ENCODE data around the gene CEACAM6. TPM values are rescaled to one million over a fixed set of nuclear protein-coding genes. Genes with fewer than 3 reads are reported as not detected.
A peak's percentile ranks its signal among the peaks of the same experiment; 100 is the strongest.
"Not testable (repeated sequence)": the region's sequence is repeated elsewhere in the genome, so short reads cannot be mapped to it uniquely, and the experiment has no call there.

Gene CEACAM6
- total RNA-seq, 4 donors from 2014 or later: 70.8 to 288 (median 176) TPM

DNA sequence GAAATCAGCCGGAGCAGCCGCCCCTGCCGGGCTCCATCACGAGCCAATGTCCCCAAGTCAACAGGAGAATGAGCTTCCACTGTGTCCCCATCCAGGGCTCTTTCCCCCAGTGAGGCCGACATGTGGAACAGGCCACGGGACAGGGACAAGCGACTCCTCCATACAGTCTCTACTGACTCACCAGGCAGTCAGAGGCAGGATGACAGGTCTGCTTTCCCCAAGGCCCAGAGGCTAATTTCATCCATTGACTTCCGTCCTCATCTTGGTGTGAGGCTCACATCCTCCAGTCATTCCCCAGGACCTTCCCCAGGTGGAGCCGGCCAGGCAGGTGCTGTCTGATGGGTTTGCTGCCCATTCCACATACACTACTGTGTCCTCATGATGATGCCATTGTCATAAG, 3.5 kb downstream of the CEACAM6 start:
- Histone ChIP-seq H3K4me3 (peak overlapping the region in 1 of 4 donors; percentile 30), H3K36me3 (peaks cover 0 to 15% (median 0%) of the 10 kb centered on the region in 3 donors), H3K27me3 (peaks cover 0 to 49% (median 0%) of the 10 kb centered on the region in 4 donors), H3K27ac (peak overlapping the region; percentile 28 to 58 (median 52)), H3K4me1 (peaks cover 0 to 30% (median 0%) of the 10 kb centered on the region in 3 donors), H3K9me3 (no peaks in the 10 kb centered on the region)
- 66 to 80% methylated on average over 4 to 7 of the region's 9 CpGs for WGBS, 2 donors
- TF ChIP-seq, protein P1, sequence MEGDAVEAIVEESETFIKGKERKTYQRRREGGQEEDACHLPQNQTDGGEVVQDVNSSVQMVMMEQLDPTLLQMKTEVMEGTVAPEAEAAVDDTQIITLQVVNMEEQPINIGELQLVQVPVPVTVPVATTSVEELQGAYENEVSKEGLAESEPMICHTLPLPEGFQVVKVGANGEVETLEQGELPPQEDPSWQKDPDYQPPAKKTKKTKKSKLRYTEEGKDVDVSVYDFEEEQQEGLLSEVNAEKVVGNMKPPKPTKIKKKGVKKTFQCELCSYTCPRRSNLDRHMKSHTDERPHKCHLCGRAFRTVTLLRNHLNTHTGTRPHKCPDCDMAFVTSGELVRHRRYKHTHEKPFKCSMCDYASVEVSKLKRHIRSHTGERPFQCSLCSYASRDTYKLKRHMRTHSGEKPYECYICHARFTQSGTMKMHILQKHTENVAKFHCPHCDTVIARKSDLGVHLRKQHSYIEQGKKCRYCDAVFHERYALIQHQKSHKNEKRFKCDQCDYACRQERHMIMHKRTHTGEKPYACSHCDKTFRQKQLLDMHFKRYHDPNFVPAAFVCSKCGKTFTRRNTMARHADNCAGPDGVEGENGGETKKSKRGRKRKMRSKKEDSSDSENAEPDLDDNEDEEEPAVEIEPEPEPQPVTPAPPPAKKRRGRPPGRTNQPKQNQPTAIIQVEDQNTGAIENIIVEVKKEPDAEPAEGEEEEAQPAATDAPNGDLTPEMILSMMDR (IDR thresholded peaks at IDR 0.05): no peak
- intact Hi-C loops (cut with DNase I): no loop called here
- DNase-seq: no peak

DNA sequence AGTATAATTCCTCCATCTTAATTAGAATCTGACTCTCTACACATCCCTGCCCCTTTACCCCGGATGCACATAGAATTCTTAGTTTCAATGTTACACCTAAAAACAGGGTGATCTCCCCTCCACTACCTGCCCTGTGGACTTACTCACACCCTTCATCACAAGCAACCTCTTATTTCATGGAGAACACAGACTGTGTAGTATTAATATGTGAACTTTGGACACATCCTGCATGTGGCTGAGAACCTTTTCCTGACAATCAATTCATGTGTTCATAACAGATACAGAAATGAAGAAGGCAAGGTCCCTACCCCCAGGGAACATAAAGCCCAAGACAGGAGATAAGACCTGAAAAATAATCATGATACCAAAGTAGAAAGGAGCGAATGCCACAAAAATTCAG, 11.8 kb downstream of the CEACAM6 start:
- H3K27ac ChIP-seq: no peak overlapping the region
- TF ChIP-seq, protein P1 (IDR thresholded peaks at IDR 0.05): no peak
- no peak for TF ChIP-seq POLR2A (IDR thresholded peaks at IDR 0.05)
- 76 to 87% methylated on average over 2 of the region's 2 CpGs for WGBS, 2 donors

DNA sequence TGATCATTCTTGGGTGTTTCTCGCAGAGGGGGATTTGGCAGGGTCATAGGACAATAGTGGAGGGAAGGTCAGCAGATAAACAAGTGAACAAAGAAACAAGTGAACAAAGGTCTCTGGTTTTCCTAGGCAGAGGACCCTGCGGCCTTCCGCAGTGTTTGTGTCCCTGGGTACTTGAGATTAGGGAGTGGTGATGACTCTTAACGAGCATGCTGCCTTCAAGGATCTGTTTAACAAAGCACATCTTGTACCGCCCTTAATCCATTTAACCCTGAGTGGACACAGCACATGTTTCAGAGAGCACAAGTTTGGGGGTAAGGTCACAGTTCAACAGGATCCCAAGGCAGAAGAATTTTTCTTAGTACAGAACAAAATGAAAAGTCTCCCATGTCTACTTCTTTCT, 12.8 kb downstream of the CEACAM6 start:
- Histone ChIP-seq H3K27me3 (peaks cover 0 to 25% (median 0%) of the 10 kb centered on the region in 4 donors), H3K4me1 (peaks cover 0 to 31% (median 0%) of the 10 kb centered on the region in 3 donors)
- intact Hi-C loops (cut with DNase I); H3K4me3 ChIP-seq; DNase-seq; H3K27ac ChIP-seq; H3K9me3 ChIP-seq; H3K36me3 ChIP-seq: not testable (repeated sequence)
- WGBS, 2 donors: 67 to 76% methylated on average over 3 to 5 of the region's 5 CpGs

More for the DNA sequence above, 11.8 kb downstream of the CEACAM6 start:
- peaks cover 0 to 32% (median 0%) of the 10 kb centered on the region in 4 donors for H3K27me3 ChIP-seq
- intact Hi-C loops (cut with DNase I): no loop called here
- no peaks in the 10 kb centered on the region for H3K9me3 ChIP-seq
- H3K36me3 ChIP-seq: peaks cover 0 to 5% (median 0%) of the 10 kb centered on the region in 3 donors
- DNase-seq: no peak
- H3K4me1 ChIP-seq: peaks cover 0 to 21% (median 0%) of the 10 kb centered on the region in 3 donors
- H3K4me3 ChIP-seq: no peak overlapping the region

DNA sequence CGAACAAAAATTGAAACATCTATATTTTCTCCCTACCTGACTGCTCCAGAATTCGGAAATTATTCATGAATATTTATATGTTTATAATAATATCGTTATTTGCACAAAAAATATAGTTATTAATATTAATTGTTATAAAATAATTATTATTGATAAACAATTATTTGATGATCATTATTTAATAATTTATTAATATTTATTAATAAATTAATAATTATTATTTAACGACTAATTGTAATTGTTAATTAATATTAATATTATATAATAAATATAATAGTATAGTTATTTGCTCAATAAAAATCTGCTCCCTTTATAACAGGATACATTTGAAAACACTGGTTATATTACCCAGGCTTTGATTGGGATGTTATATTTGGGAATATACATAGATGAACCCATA, 14.3 kb downstream of the CEACAM6 start:
- TF ChIP-seq, protein P1 (IDR thresholded peaks at IDR 0.05): no peak
- no peak for TF ChIP-seq POLR2A (IDR thresholded peaks at IDR 0.05)
- intact Hi-C loops (cut with DNase I): no loop called here
- Histone ChIP-seq H3K4me3 (no peak overlapping the region), H3K36me3 (no peaks in the 10 kb centered on the region), H3K27me3 (peaks cover 0 to 15% (median 0%) of the 10 kb centered on the region in 4 donors), H3K27ac (no peak overlapping the region), H3K4me1 (peaks cover 4 to 46% (median 9%) of the 10 kb centered on the region in 3 donors), H3K9me3 (no peaks in the 10 kb centered on the region)
- 94% methylated on average over 4 of the region's 4 CpGs for WGBS, 2 donors
- no peak for DNase-seq

DNA sequence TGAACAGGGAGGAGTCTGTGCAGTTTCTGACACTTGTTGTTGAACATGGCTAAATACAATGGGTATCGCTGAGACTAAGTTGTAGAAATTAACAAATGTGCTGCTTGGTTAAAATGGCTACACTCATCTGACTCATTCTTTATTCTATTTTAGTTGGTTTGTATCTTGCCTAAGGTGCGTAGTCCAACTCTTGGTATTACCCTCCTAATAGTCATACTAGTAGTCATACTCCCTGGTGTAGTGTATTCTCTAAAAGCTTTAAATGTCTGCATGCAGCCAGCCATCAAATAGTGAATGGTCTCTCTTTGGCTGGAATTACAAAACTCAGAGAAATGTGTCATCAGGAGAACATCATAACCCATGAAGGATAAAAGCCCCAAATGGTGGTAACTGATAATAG, 16.1 kb downstream of the CEACAM6 start:
- TF ChIP-seq, protein P1 (IDR thresholded peaks at IDR 0.05): no peak
- no peak for TF ChIP-seq POLR2A (IDR thresholded peaks at IDR 0.05)
- no peak for DNase-seq
- 51 to 64% methylated on average over 2 of the region's 2 CpGs for WGBS, 2 donors

More for the DNA sequence above, 16.1 kb downstream of the CEACAM6 start:
- Histone ChIP-seq H3K27me3 (peaks cover 0 to 2% (median 0%) of the 10 kb centered on the region in 4 donors), H3K36me3 (no peaks in the 10 kb centered on the region), H3K4me1 (peaks cover 4 to 58% (median 9%) of the 10 kb centered on the region in 3 donors), H3K9me3 (no peaks in the 10 kb centered on the region), H3K27ac (peak overlapping the region in 3 of 4 donors; percentile 7 to 90 (median 49)), H3K4me3 (no peak overlapping the region)
- intact Hi-C loops (cut with DNase I): no loop called here
